ENCODE results near the gene FOXC1. TPM values are rescaled to one million over a fixed set of nuclear protein-coding genes. Genes with fewer than 3 reads are reported as not detected.

Gene FOXC1
- total RNA-seq, 1 donor from 2014 or later = 2.9 TPM

DNA sequence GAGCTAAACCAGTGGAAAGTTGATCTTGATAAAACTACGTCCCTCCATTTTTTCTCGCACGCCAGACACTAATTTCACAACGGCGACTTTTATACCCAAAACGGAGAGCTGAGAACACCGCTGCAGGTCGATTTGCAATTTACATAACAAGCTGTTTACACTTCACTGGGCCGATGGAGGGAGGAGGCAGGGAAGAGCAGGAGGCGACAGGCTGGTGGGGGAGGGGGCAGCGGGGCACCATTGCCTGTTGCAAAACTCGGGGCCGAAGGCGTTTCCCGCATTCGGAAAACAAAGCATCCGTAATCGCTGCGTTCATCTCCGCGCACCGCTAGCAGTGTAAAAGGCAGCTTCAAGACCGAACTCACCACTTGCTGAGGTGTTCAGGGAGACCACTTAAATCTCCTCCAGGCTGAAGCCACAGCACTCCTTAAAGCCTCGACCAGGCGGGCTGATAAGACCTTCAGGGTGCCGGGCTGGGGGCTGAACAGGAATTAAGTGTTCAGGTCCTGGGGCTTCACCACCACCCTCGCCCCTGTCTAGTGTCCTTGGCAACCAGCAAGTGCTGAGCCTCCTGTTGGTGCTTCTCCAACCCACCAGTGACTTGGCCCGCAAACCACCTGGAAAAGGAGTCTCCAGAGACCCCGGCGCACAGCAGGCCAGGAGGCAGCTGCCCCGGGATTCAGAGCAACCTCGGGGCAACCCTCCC lies 2.0 kb upstream of the FOXC1 start:
- Histone ChIP-seq H4K20me1 (ENCODE audit: insufficient read depth, low read length) (peaks cover 30% of the 10 kb centered on the region), H3K27me3 (ENCODE audit: insufficient read depth, low read length) (peaks cover 68% of the 10 kb centered on the region), H2AFZ (ENCODE audit: low read depth, low read length) (no peak overlapping the region), H3K4me3 (ENCODE audit: insufficient read depth, low read depth, low read length) (peak overlapping the region; percentile 5), H3K9me3 (ENCODE audit: insufficient read depth, low read depth, low read length) (no peaks in the 10 kb centered on the region), H3K9ac (ENCODE audit: low read length) (no peak overlapping the region), H3K27ac (ENCODE audit: low read depth, low read length) (no peak overlapping the region), H3K36me3 (ENCODE audit: insufficient read depth, low read length) (no peaks in the 10 kb centered on the region), H3K79me2 (ENCODE audit: insufficient read depth, low read length) (peaks cover 14% of the 10 kb centered on the region), H3K4me2 (ENCODE audit: low read length) (peak overlapping the region; percentile 68), H3K4me1 (ENCODE audit: insufficient read depth, low read length) (peaks cover 21% of the 10 kb centered on the region)
- Mint-ChIP-seq H3K27ac (ENCODE audit: unreplicated experiment) (peak overlapping the region; percentile 63), H3K4me1 (ENCODE audit: low read depth, unreplicated experiment) (peaks cover 9% of the 10 kb centered on the region), H3K36me3 (ENCODE audit: low read depth, unreplicated experiment) (no peaks in the 10 kb centered on the region), H3K27me3 (ENCODE audit: low read depth, unreplicated experiment) (peaks cover 51% of the 10 kb centered on the region), H3K4me3 (ENCODE audit: unreplicated experiment) (peak overlapping the region; percentile 35), H3K9me3 (ENCODE audit: unreplicated experiment) (peaks cover 4% of the 10 kb centered on the region)
- FAIRE-seq (no peak), DNase-seq (ENCODE audit: low read depth) (no peak)
- TF ChIP-seq, protein P1, sequence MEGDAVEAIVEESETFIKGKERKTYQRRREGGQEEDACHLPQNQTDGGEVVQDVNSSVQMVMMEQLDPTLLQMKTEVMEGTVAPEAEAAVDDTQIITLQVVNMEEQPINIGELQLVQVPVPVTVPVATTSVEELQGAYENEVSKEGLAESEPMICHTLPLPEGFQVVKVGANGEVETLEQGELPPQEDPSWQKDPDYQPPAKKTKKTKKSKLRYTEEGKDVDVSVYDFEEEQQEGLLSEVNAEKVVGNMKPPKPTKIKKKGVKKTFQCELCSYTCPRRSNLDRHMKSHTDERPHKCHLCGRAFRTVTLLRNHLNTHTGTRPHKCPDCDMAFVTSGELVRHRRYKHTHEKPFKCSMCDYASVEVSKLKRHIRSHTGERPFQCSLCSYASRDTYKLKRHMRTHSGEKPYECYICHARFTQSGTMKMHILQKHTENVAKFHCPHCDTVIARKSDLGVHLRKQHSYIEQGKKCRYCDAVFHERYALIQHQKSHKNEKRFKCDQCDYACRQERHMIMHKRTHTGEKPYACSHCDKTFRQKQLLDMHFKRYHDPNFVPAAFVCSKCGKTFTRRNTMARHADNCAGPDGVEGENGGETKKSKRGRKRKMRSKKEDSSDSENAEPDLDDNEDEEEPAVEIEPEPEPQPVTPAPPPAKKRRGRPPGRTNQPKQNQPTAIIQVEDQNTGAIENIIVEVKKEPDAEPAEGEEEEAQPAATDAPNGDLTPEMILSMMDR (IDR thresholded peaks at IDR 0.05; ENCODE audit: insufficient read depth, low read depth, low read length) = no peak
- TF ChIP-seq EZH2 (IDR thresholded peaks at IDR 0.05; ENCODE audit: insufficient read depth, low read length) = peak; percentile 85

DNA sequence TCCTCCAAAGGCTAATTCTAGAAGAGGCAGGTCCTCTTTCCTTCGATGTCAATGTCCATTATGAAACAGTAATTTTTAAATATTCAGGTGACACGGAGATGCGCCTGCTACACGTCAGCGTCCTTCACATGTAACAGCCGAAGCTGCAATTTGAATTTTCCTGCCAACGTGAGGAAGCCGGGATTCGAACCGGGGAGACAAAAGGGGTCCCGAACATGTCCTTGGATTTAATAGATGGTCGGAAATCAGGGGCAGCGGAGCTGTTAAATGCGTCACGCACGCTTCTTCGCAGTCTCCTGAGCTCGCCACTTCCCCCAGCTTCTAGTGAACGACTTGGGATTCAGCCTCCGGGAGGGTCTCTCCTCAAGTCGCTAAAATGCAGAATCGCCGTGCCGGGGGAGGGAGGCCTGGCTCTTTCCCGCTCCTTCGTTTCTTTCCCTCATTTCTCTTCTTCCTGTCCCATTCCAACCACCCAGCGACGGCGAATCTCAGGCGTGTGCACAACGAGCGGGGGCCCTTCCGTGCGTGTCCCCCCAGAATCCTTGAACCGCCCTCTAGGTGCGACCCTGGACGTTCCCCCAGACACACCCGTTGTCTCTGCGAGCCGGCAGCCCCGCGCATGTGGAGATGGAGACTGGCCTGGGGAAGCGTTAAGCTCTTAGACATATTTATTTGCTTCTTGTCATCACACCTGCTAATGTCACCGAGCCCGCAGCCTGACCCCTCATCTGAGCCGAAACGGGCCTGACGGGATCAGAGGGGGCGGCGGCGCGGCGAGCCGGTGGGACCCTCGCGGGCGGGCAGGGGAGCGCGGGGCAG lies 1.3 kb upstream of the FOXC1 start:
- Mint-ChIP-seq H3K4me3 (ENCODE audit: unreplicated experiment) (peak overlapping the region; percentile 35), H3K27ac (ENCODE audit: unreplicated experiment) (peak overlapping the region; percentile 63), H3K27me3 (ENCODE audit: low read depth, unreplicated experiment) (peaks cover 51% of the 10 kb centered on the region), H3K36me3 (ENCODE audit: low read depth, unreplicated experiment) (no peaks in the 10 kb centered on the region), H3K9me3 (ENCODE audit: unreplicated experiment) (peaks cover 4% of the 10 kb centered on the region), H3K4me1 (ENCODE audit: low read depth, unreplicated experiment) (peaks cover 12% of the 10 kb centered on the region)
- peaks cover 31% of the 10 kb centered on the region for H4K20me1 ChIP-seq (ENCODE audit: insufficient read depth, low read length)
- H3K79me2 ChIP-seq (ENCODE audit: insufficient read depth, low read length) = peaks cover 16% of the 10 kb centered on the region
- peak overlapping the region; percentile 84 for H3K4me2 ChIP-seq (ENCODE audit: low read length)
- H2AFZ ChIP-seq (ENCODE audit: low read depth, low read length) = no peak overlapping the region
- no peak overlapping the region for H3K9ac ChIP-seq (ENCODE audit: low read length)
- TF ChIP-seq, protein P1 (IDR thresholded peaks at IDR 0.05; ENCODE audit: insufficient read depth, low read depth, low read length) = no peak
- TF ChIP-seq EZH2 (IDR thresholded peaks at IDR 0.05; ENCODE audit: insufficient read depth, low read length) = peak; percentile 83
- H3K9me3 ChIP-seq (ENCODE audit: insufficient read depth, low read depth, low read length) = no peaks in the 10 kb centered on the region
- no peak overlapping the region for H3K27ac ChIP-seq (ENCODE audit: low read depth, low read length)
- no peak for DNase-seq (ENCODE audit: low read depth)
- no peak for FAIRE-seq
- H3K36me3 ChIP-seq (ENCODE audit: insufficient read depth, low read length) = no peaks in the 10 kb centered on the region
- peaks cover 22% of the 10 kb centered on the region for H3K4me1 ChIP-seq (ENCODE audit: insufficient read depth, low read length)
- peaks cover 61% of the 10 kb centered on the region for H3K27me3 ChIP-seq (ENCODE audit: insufficient read depth, low read length)
- no peak overlapping the region for H3K4me3 ChIP-seq (ENCODE audit: insufficient read depth, low read depth, low read length)
